Measurements from ENCODE around the gene GPD1L.

DNA sequence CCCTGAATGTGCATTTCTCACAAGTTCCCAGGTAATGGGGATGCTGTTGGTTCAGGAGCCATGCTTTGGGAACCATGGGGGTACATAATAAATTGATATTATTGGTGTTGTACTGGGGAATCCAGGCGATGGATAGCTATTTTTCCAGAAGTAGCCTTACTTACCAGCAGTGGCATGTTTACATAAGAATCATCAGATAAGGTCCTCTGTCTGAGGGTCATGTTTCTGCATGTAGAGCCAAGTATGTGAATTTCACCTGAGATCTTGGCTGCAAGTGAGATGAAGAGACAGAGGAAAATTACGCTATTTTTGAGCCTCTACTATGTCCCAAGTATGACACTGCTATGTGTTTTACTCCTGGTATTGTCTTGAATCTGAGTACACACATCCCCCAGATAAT lies 26.3 kb downstream of the GPD1L start:
- TF ChIP-seq, protein P1, sequence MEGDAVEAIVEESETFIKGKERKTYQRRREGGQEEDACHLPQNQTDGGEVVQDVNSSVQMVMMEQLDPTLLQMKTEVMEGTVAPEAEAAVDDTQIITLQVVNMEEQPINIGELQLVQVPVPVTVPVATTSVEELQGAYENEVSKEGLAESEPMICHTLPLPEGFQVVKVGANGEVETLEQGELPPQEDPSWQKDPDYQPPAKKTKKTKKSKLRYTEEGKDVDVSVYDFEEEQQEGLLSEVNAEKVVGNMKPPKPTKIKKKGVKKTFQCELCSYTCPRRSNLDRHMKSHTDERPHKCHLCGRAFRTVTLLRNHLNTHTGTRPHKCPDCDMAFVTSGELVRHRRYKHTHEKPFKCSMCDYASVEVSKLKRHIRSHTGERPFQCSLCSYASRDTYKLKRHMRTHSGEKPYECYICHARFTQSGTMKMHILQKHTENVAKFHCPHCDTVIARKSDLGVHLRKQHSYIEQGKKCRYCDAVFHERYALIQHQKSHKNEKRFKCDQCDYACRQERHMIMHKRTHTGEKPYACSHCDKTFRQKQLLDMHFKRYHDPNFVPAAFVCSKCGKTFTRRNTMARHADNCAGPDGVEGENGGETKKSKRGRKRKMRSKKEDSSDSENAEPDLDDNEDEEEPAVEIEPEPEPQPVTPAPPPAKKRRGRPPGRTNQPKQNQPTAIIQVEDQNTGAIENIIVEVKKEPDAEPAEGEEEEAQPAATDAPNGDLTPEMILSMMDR (IDR thresholded peaks at IDR 0.05; ENCODE audit: low read depth, low read length) = no peak
- no peak for TF ChIP-seq EZH2phosphoT487 (IDR thresholded peaks at IDR 0.05; ENCODE audit: low read depth)

Measured in OCI-LY3 (cell line).